ENCODE measurements around the gene MTCL1. TPM values are rescaled to one million over a fixed set of nuclear protein-coding genes. Genes with fewer than 3 reads are reported as not detected.

The MTCL1 gene
- total RNA-seq, 2 donors from 2014 or later, result 15.3 to 27.7 TPM

DNA sequence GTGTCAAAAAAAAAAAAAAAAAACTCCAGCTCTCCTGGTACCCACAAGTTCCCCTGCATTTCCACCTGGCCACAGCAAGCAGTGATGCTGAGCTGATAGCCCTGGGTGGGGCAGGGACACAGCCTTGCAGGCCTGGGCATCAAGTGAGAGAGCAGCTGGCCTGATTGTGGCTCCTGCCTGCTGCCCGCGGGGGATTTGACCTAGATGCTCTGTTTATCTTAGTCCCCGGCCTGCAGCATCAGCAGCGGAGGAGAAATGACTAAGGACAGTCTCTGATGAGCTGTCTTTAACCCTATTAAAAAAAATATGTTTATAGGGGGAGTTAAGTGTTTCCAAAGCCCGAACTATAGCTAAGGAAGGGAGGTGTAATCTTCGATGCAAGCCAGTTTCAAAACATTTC lies 102.6 kb downstream of the MTCL1 start:
- Histone ChIP-seq H3K9me3 (no peaks in the 10 kb centered on the region), H3K4me1 (peaks cover 23% of the 10 kb centered on the region), H3K36me3 (replicated peaks in 1 of 2; ENCODE audit: insufficient read depth in 1 of 2, low read depth in 2 of 2) (no peaks in the 10 kb centered on the region), H3K4me3 (no peak overlapping the region), H3K27me3 (no peaks in the 10 kb centered on the region), H3K27ac (no peak overlapping the region)
- intact Hi-C loops (cut with DNase I), result no loop called here
- no peak for ATAC-seq
- 81 to 88% methylated on average over 6 of the region's 6 CpGs for WGBS, 2 donors
- DNase-seq, result no peak
- TF ChIP-seq POLR2A (IDR thresholded peaks at IDR 0.05), result no peak
- TF ChIP-seq, protein P1, sequence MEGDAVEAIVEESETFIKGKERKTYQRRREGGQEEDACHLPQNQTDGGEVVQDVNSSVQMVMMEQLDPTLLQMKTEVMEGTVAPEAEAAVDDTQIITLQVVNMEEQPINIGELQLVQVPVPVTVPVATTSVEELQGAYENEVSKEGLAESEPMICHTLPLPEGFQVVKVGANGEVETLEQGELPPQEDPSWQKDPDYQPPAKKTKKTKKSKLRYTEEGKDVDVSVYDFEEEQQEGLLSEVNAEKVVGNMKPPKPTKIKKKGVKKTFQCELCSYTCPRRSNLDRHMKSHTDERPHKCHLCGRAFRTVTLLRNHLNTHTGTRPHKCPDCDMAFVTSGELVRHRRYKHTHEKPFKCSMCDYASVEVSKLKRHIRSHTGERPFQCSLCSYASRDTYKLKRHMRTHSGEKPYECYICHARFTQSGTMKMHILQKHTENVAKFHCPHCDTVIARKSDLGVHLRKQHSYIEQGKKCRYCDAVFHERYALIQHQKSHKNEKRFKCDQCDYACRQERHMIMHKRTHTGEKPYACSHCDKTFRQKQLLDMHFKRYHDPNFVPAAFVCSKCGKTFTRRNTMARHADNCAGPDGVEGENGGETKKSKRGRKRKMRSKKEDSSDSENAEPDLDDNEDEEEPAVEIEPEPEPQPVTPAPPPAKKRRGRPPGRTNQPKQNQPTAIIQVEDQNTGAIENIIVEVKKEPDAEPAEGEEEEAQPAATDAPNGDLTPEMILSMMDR (IDR thresholded peaks at IDR 0.05), result no peak

DNA sequence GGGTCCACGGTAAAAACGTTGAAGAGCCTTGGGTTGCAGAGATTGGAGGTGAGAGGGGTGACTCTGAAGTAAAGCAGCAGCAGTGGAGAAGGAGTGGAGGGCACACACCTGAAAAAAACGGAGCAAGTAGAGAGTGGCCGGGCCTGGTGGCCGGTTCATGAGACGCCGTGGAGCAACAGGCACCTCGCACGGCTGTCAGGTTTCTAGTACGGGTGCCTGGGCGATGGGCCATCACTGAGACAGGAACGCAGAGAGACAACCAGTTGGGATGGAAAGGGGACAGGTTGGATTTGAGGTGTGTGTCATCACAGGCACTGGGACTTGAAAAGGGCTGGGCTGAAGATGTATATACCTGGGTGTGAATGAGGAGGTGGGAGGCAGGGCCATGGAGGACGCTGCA lies 104.2 kb downstream of the MTCL1 start:
- ATAC-seq (no peak), DNase-seq (no peak)
- H3K4me3 ChIP-seq, result no peak overlapping the region
- intact Hi-C loops (cut with DNase I), result no loop called here
- H3K9me3 ChIP-seq, result no peaks in the 10 kb centered on the region
- no peaks in the 10 kb centered on the region for H3K36me3 ChIP-seq (replicated peaks in 1 of 2; ENCODE audit: insufficient read depth in 1 of 2, low read depth in 2 of 2)
- TF ChIP-seq, protein P1 (IDR thresholded peaks at IDR 0.05), result no peak
- TF ChIP-seq POLR2A (IDR thresholded peaks at IDR 0.05), result no peak
- H3K27ac ChIP-seq, result no peak overlapping the region
- 89 to 94% methylated on average over 13 of the region's 13 CpGs for WGBS, 2 donors
- peaks cover 16% of the 10 kb centered on the region for H3K4me1 ChIP-seq
- no peaks in the 10 kb centered on the region for H3K27me3 ChIP-seq

DNA sequence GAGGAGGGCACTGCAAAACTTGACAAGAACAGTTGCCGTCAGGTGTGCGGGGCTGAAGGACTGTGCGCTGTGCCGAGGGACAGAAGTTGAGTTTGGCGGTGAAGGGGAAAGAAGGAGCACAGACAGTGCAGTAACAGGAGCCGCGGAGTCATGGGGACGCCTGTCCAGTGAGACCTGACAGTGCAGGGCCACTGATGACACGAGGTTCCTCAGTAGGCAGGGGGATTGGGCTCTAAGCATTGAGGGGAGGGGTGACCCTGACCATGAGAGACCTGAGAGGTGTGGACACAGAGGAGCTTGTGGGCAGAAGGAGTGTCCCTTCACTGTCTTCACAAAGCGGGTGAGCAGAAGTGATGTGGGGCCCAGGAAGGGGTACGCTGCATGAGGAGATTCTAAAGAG lies 104.8 kb downstream of the MTCL1 start:
- Histone ChIP-seq H3K27me3 (no peaks in the 10 kb centered on the region), H3K27ac (no peak overlapping the region), H3K9me3 (no peaks in the 10 kb centered on the region), H3K4me1 (peaks cover 15% of the 10 kb centered on the region), H3K36me3 (replicated peaks in 1 of 2; ENCODE audit: insufficient read depth in 1 of 2, low read depth in 2 of 2) (no peaks in the 10 kb centered on the region), H3K4me3 (no peak overlapping the region)
- no peak for ATAC-seq
- no peak for DNase-seq
- TF ChIP-seq POLR2A (IDR thresholded peaks at IDR 0.05), result no peak
- TF ChIP-seq, protein P1 (IDR thresholded peaks at IDR 0.05), result no peak
- intact Hi-C loops (cut with DNase I), result no loop called here
- WGBS, 2 donors, result 92 to 93% methylated on average over 11 of the region's 11 CpGs

DNA sequence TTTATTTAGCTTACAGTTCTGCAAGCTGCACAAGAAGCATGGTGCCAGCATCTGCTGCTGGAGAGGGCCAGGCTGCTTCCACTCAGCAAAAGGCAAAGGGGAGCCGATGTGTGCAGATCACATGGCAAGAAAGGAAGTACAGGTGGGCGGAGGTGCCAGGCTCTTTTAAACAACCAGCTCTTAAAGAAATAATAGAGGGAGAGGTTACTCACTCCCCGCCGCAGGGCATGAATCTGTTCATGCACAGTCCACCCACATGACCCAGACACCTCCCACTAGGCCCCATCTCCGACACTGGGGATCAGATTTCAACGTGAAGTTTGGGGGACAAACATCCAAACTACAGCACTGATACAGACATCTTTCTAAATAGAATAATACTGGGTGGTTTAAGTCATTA lies 105.8 kb downstream of the MTCL1 start:
- DNase-seq, result no peak
- ATAC-seq, result no peak
- Histone ChIP-seq H3K36me3 (replicated peaks in 1 of 2; ENCODE audit: insufficient read depth in 1 of 2, low read depth in 2 of 2) (no peaks in the 10 kb centered on the region), H3K4me1 (peaks cover 6% of the 10 kb centered on the region), H3K9me3 (no peaks in the 10 kb centered on the region), H3K4me3 (no peak overlapping the region), H3K27me3 (no peaks in the 10 kb centered on the region), H3K27ac (no peak overlapping the region)
- TF ChIP-seq, protein P1 (IDR thresholded peaks at IDR 0.05), result no peak
- no peak for TF ChIP-seq POLR2A (IDR thresholded peaks at IDR 0.05)
- 83 to 86% methylated on average over 6 of the region's 6 CpGs for WGBS, 2 donors
- intact Hi-C loops (cut with DNase I), result no loop called here

DNA sequence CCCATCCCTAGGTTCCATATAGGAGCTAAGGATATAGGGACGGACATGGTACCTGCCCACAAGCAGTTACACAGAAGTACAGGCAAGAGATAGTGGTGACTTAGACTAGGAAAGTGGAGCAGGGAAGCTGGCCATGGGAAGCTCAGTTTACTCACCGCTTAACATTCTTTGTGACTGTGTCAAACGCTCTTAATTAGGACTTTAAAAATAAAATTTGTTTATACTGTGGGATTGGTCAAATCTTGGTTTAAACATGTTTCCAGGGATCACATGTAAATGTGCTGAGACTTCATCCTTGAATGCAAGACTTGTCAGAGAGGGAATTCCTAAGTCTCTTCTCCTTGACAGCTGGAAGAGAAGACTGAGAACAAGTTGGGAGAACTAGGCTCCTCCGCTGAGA lies 107.3 kb downstream of the MTCL1 start:
- TF ChIP-seq, protein P1 (IDR thresholded peaks at IDR 0.05), result no peak
- no peak for TF ChIP-seq POLR2A (IDR thresholded peaks at IDR 0.05)
- Histone ChIP-seq H3K36me3 (replicated peaks in 1 of 2; ENCODE audit: insufficient read depth in 1 of 2, low read depth in 2 of 2) (no peaks in the 10 kb centered on the region), H3K27me3 (no peaks in the 10 kb centered on the region), H3K9me3 (no peaks in the 10 kb centered on the region), H3K4me3 (no peak overlapping the region), H3K27ac (no peak overlapping the region), H3K4me1 (no peaks in the 10 kb centered on the region)
- intact Hi-C loops (cut with DNase I), result no loop called here
- no peak for ATAC-seq
- no peak for DNase-seq
- WGBS, 2 donors, result 85 to 92% methylated on average over 4 of the region's 4 CpGs
